ENCODE data around the gene PHACTR3. TPM values are rescaled to one million over a fixed set of nuclear protein-coding genes. Genes with fewer than 3 reads are reported as not detected.
A peak's percentile ranks its signal among the peaks of the same experiment; 100 is the strongest.

Gene PHACTR3
- total RNA-seq, 1 donor from 2014 or later, result 6.8 TPM

DNA sequence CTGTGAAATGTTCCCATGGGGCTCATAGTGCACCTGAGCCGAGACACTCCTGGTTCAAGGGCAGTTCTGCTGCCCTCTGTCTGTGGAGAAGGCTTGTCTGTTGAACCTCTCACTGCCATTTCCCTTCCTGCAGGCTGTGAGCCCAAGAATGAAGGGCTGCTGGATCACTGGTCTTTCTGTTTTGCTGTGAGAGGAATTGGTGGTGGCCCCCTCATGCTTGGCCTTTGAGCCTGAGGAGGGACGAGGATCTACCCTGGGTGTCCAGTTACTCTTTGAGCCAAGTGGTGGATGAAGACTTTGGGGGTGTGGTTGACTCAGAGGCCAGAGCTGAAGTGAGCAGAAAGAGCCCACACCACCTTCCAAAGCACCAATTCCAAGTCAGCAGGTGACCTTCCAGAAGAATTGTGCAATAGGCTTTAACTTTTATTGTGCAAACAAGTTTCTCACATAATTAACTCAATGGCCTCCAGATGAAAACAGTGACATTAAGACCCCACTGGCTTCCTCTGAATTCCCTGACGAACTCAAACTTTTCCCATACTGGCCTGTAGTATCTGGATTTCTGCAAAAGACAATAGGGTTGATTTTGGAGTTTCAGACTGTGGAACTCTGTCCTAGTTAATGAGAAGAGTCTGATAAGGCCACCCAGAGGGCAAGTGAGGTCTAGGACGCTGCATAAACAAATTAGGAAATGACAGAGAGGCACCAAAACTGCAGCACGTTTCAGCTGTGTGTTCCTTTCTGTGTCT lies 101.5 kb downstream of the PHACTR3 start:
- no peak for DNase-seq
- intact Hi-C loops (cut with micrococcal nuclease), result no loop called here
- peak; percentile 65 for ATAC-seq

DNA sequence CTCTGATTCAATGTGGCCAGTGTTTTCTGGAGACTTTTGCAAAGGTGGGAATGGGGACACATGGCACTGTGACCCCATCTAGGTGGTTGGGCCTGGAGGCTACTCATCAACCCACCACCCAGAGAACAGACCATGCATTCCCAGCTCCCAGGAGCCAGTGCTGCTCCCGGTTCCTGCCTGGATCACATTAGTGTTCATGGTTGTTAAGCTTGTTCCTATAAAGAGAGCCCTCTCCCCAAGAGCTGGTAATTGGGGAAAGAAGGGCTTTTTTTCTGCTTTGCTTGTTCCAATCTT lies 102.0 kb downstream of the PHACTR3 start:
- ATAC-seq (no peak), DNase-seq (no peak)
- intact Hi-C loops (cut with micrococcal nuclease), result no loop called here

DNA sequence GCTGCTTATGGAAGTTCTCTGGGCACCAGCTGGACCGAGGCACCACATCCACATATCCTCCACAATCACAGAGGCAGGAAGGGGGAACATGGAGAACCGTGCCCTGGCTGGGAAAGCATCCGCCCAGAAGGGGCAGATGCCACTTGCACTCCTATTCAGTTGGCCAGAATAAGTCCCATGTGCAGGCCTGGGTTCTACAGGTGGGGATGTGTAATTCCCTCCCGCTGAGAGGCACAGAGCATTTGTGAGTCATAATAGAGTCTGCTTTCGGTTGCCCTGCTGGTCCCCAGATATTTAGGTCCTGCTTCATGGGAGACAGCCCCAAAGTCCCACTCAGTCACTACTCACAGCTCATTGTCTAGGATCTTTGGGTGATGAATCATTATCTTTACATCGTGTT lies 104.0 kb downstream of the PHACTR3 start:
- ATAC-seq (no peak), DNase-seq (no peak)
- intact Hi-C loops (cut with micrococcal nuclease), result no loop called here

DNA sequence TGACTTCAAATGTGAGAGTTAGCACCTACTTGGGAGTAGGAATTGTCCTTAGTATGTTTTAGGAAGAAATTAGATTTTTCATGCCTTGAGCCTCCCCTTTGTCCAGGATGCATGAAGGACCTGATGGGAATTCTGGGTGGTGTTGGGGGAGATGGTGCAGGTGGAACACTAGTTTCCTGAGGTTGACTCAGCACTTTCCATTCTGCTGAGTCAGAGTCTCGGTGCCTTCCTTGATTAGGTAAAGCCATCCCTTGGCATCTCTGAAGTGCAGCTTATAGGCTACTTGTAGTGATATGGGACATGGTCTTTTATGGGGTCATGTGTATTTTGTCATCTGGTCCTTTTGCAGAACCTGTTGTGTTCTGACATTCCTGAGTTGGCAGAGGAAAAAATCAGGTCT lies 105.3 kb downstream of the PHACTR3 start:
- ATAC-seq, result no peak

DNA sequence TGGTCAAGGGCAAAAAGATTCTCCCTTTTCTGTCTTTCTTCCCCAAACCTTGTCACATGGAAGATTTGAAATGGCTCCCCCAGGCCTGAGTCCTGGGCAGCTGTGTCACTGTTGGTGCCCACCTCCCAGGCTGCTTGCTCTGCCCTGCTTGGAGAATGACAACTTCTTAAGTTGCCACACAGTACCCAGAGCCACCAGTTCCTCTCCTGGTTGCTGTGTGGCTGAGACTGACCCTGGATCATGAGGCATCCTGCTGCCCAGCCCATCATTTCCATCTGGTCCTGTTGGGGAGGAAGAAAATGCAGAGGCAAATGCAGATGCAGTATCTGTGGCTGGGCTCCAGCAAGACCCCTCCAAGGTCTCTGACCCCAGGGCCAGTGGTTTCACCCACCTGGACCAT lies 113.7 kb downstream of the PHACTR3 start:
- ATAC-seq, result no peak
- no peak for DNase-seq
- intact Hi-C loops (cut with micrococcal nuclease), result no loop called here

More for the DNA sequence above, 105.3 kb downstream of the PHACTR3 start:
- no peak for DNase-seq
- intact Hi-C loops (cut with micrococcal nuclease), result no loop called here

DNA sequence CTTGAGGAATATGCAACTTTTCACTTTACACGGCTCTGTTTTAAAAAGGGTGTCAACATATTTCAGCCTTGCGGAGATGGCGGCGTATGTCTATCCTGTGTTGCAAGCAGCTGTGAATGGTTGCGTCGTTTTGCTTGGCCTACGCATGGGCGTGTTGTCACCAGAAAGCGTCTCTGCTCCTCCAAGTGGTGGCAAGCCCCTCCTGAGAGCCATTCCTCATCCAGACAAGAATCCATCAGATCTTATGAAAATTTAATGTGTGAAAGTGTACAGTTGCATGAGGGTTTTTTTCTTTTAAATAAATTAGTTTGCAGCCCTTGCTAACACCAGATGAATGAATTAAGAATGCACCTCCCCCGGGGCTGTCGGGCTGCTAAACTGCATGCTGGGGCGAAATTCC lies 114.4 kb downstream of the PHACTR3 start:
- ATAC-seq, result no peak
- intact Hi-C loops (cut with micrococcal nuclease), result no loop called here
- DNase-seq, result no peak

DNA sequence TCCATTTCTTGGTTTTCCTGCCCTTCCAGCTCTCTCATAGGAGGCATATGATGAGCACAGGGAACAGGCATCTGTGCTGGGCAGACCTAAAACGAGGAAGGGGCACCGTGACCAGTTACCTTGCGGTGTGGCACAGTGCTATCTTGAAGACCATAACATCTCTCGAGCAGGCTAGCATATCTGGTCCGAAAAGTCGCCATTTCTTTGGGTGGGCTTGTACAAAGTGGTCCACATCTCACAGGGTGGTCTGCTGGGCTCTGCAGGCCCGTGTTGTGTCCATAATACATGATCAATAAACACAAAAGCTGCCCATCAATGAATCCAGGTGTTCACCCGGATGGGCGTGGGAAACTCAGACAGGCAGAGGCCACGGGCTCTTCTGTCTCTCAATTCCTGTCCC lies 115.7 kb downstream of the PHACTR3 start:
- ATAC-seq (no peak), DNase-seq (no peak)
- intact Hi-C loops (cut with micrococcal nuclease), result no loop called here

DNA sequence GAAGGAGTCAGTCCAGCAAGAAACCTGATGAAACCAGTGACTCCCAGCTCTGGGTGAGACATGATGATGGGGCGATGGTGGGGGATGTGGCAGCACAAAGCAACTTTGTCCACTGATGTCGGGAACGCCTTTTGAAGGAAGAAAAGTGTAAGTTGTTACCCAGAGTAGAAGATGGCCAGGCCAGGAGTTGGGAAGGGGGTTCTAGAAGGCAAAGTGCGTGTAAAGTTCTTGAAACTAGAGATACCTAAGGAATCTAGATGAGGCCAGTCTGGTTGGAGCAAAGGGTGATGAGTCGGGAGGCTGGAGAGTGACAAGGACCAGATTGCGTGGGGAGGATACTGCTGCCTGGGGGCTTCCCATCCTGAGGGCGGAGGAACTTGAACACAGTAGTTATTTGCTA lies 117.0 kb downstream of the PHACTR3 start:
- intact Hi-C loops (cut with micrococcal nuclease), result no loop called here
- DNase-seq, result no peak
- ATAC-seq, result no peak

DNA sequence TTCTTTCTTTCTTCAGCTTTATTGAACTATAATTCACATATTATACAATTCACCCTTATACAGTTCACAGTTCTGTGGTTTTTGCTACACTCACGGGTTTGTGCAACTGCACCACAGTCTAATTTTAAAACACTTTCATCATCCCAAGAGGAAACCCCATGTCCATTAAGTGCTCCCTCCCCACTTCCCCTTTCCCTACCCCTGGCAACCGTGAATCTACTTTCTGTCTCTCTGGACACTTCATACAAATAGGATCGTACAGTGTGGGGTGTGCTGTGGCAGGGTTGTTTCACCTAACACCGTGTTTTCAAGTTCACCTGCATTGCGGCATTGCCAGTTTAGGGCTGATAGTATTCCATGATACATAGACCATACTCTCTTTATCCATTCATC lies 118.8 kb downstream of the PHACTR3 start:
- DNase-seq (no peak), ATAC-seq (peak; percentile 49)
- intact Hi-C loops (cut with micrococcal nuclease), result no loop called here

DNA sequence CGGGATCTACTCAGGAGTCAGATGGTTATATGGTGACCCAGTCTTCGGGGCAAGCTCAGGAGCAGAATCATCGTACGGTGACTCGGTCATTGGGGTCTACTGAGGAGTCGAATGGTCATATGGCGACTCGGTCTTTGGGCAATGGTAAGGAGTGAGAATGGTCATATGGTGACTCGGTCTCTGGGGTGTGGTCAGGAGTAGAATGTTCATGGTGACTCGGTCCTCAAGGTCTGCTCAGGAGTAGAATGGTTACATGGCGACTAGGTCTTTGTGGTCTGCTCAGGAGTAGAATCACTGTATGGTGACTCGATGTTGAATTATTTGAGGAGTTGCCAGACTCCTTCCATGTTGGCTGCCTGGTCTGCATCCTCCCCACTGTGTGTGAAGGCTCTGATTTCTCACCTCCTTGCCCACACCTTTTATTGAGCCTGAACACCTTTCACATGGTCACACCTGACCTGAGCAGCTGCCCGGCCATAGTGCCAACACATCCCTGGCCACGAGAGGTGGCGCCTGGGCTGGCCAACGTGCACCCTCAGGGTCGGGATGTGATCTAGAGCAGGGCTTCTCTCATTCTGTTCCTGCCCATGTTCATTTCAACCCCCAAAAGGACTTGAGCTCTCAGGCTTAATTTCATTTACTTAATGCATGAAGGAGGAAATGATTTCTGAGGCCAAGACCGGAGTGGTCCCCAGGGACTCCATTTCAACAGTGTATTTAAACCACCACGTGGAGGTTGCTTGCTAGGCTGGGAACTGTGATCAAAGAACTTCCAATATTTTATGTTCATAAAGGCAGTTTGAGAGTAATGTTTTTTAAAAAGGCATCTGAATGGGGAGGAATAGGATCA lies 119.5 kb downstream of the PHACTR3 start:
- DNase-seq (no peak), ATAC-seq (no peak)
- intact Hi-C loops (cut with micrococcal nuclease), result no loop called here

DNA sequence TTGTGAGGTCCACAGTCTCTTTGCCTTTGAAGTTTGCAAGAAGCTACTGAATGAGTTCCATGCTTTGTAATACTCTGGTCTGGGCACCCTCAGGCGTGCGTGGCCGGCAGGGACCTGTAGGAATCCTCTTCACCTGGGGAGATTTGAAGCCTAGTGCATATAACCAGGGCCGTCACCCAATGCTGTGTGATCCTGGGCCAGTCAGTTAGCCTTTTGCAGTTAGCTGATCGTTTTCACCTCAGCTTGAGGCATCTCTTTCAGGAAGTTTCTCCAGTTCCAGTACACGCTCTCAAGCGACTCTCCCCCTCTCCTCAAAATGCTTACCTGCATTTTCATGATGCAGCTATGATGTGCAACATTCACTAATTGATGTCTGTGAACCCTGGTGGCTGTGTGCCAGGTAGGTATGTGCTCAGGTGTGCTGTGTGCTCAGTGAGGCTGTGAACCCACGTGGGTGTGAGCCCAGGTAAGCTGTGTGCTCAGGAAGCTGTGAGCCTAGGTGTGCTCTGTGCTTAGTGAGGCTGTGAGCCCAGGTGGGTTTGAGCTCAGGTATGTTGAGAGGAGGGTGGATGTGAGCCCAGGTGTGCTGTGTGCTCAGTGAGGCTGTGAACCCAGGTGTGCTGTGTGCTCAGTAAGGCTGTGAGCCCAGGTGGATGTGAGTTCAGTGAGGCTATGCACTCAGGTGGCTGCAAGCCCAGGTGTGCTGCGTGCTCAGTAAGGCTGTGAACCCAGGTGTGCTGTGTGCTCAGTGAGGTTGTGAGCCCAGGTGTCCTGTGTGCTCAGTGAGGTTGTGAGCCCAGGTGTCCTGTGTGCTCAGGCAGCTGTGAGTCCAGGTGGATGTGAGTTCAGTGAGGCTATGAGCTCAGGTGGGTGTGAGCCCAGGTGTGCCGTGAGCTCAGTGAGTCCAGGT lies 120.4 kb downstream of the PHACTR3 start:
- DNase-seq, result no peak
- intact Hi-C loops (cut with micrococcal nuclease), result no loop called here
- ATAC-seq, result no peak

DNA sequence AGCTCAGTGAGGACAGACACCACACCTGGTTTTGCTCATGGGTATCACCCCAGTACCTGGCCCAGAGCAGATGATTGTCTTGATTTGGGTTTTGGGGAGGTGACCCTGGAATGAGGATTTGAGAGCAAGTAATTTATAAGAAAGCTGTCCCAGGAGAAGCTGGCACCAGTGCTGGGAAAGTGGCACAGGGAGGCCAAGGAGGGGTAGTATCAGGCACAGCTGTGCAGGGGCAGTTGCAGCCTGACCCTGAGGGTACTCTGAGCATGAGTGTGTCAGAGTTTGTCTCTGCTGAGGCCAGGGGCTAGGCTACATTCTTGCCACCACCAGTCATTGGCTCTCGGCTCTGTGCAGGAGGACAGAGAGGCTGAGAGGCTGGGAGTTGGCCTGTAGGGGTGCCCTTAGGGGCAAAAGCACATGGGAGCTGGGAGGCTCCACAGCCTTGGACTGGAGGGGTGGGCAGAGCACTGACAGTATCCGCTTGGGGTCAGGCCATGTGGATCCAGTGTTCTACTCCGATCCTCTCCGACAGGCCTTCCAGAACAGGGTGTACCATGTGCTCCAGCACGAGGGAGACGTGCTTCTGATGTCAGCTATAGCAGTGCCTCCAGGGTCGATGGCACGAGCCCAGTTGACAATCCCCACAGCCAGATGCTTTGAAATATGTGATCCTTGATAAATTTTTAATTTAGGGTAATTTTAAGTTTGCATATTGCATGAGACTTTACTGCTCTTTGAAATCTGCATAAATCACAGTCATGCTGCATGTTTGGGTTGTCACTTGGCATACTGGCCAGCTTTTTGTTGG lies 121.3 kb downstream of the PHACTR3 start:
- intact Hi-C loops (cut with micrococcal nuclease), result no loop called here
- no peak for ATAC-seq
- no peak for DNase-seq

DNA sequence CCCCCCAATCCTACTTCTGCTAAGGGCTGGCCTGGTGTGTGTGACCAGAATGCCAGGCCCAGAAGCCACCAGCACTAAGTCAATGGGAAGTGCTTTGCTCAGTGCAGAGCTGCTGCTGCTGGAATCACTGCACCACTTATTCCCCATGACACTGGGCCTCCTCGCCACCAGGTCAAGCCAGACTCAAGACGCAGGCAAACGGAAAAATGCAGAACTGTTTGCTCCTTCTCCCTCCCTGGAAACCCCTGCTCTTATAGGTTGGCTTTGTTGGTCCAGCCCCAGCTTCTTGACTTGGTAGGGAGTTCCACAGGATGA lies 121.9 kb downstream of the PHACTR3 start:
- intact Hi-C loops (cut with micrococcal nuclease), result no loop called here
- no peak for ATAC-seq
- no peak for DNase-seq

DNA sequence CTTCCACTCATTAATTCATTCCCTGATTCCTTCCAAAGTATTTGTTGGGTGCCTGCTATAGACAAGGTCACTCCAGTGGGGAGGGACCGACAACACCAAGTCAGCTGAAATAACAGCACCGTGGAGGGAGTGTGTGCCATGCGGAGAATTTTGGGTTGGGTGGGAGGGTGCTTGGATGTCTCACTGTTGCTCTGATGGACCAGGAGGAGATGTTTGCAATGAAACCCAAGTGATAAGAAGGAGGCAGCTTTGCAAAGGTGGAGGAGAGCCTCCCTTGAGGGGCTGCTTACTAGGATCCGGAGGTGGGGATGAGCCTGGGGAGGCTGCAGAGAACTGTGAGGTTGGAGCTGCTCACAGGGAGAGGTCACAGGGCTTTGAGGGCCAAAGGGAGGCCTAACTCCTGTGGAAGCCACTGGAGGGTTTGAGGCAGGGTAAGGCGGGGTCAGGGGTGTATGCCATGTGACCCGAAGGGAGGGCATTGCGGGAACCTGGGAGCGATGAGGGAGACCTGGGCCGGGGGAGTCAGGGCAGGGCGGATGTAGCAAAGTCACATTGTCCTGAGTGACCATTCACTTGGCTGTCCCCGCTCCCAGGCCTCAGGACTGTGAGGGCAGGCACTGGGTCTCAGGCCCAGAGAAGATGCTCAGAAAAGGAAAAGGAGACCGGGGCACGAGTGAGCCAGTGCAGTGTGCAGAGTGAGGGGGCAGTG lies 124.5 kb downstream of the PHACTR3 start:
- ATAC-seq, result no peak
- intact Hi-C loops (cut with micrococcal nuclease), result no loop called here
- no peak for DNase-seq

DNA sequence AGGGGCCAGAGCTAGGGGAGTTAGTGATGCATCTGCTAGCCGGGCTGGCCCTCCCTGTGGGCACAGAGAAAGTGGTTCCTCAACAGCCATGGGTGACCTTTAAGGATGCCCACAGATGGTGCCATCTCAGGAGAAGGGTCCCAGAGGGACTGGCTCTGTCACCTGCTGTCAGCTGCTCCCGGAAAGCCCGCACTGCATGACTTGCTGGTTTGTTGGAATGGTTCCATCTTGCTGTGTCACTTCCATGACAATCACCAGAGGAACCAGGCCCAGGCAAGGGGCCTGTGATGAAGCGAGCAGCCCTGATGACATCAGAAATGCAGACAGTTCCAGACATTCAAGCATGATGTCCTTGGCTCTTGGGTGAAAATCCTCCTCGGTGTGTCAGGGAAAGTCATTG lies 125.2 kb downstream of the PHACTR3 start:
- no peak for ATAC-seq
- intact Hi-C loops (cut with micrococcal nuclease), result no loop called here

DNA sequence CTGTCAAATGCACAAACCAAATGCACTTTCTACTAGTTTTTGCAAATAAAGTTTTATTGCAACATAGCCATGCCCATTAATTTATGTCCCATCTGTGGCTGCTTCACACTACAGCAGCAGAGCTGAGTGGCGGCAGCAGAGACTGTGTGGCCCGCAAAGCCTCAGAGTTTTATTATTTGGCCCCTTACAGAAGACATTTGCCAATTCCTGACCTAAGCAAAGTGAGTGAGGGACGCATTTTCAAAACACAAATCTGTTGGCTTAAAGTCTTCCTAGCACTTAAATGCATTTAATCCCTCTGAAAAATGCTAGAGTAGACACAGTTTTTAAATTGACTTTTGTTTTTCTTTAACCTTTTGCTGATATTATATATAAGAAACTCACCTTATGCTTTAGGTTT lies 126.4 kb downstream of the PHACTR3 start:
- intact Hi-C loops (cut with micrococcal nuclease), result no loop called here
- DNase-seq (no peak), ATAC-seq (no peak)

More for the DNA sequence above, 125.2 kb downstream of the PHACTR3 start:
- no peak for DNase-seq

DNA sequence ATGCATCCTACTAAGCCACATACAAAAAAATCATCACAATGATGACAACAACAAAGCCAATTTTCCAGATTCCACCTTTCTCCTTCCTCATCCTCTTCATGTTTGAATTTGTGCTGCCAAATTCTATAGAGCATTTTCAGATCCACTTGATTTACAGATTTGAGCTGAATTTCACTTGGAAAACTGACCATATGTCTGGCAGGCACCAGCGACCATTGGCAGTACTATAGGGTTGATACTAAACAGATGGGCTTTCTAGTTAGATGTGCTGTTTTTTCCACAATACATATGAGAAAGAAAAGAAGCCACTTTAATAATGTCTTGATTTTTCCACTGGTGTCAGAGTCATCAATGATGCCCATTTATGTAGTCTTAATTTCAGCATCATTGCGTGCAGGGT lies 127.0 kb downstream of the PHACTR3 start:
- no peak for DNase-seq
- no peak for ATAC-seq

DNA sequence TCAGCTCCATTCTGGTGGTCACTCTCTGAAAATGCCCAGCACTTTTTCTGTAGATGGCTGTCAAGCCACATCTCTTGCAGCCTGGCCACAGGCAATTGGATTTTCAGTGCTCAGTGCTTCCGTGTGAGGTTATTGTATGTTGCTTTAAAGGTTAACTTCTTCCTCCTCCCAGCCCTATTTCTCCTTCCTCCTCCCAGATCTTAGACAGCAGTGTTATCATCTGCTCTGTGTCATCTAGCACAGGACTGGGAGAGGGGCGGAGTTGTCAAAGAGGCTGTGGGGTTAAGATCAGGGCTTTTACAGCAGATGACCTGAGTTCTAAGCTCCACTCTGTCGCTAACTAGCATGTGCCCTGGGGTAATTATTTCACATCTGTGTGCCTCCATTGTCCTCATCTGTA lies 129.0 kb downstream of the PHACTR3 start:
- no peak for DNase-seq
- intact Hi-C loops (cut with micrococcal nuclease), result no loop called here

More for the DNA sequence above, 127.0 kb downstream of the PHACTR3 start:
- intact Hi-C loops (cut with micrococcal nuclease), result no loop called here

DNA sequence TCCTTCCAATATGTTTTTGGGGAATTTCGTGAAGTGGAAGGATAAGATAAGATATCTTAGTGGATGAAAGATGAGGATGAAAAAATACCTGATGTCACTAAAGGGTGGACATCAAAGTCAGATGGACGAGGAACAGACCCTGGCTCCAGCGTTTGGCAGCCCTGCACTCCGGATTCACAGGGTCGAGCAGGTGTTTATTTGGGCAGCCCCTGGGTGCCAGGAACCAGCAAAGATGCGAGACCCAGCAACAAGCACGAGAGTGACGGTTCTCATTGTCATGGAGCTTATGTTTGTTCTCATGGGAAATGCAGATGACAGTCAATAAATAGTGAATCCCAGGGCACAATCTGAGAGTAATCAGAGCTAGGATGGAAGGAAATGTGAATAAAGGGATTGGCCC lies 131.1 kb downstream of the PHACTR3 start:
- ATAC-seq, result no peak
- intact Hi-C loops (cut with micrococcal nuclease), result no loop called here
- DNase-seq, result no peak

More for the DNA sequence above, 129.0 kb downstream of the PHACTR3 start:
- no peak for ATAC-seq

All from left ventricle myocardium superior (tissue), 1 donor.